ENCODE measurements around the gene MRPL27. TPM values are rescaled to one million over a fixed set of nuclear protein-coding genes. Genes with fewer than 3 reads are reported as not detected.

MRPL27 gene
- total RNA-seq, 1 donor = 54.7 TPM

GRCh38 chr17:50319306-50320004 lies 53.5 kb downstream of the MRPL27 start:
- no peak for DNase-seq (ENCODE audit: low read depth in 2 of 3, low spot score in 2 of 3)

DNA sequence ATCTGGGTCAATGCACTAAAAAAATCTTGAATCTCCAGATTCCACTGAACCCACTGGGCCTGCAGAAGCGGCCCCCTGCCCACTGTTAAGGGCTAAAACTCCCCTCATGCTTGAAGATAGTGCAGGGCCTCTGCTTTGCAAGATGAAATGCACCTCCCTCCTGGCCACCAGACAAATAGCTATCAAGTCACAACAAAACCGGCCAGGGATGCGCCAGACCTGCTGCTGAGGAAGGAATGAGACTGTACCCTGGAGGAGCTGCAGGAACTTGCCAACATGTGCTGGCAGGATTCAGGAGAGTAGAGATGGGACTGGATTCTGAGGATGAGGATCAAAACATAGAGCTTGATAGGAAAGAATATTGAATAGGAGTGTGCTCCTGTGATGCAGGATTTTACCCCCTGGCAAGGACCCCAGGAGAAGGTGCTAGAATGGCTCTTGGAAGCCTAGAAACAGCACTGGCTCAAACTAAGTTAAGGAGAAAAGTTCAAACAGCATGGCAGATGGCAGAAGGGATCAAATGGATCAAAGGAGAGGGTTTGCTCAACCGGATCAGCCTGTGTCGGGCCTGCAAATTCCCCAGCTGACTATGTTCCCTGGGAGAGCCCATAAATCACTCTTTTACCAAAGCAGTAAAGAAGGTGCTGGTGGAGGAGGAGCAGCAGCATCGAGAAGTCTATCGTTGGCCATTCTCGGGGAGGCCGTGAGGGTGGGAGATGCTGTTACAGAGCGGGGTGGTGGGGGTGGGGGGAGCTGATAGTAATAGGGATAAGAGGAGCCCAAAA lies 54.3 kb downstream of the MRPL27 start:
- no peak for DNase-seq (ENCODE audit: low read depth in 2 of 3, low spot score in 2 of 3)

Small RNA genes lying within 50 kb of the gene (small RNA-seq; reads per million reads assigned to genes)
- gene RF00019 = not detected

Other genes starting within 250 kb of the MRPL27 start
- gene SAMD14, start 243.0 kb downstream of the MRPL27 start, total RNA-seq = 1.1 TPM
- gene PPP1R9B, start 222.5 kb downstream of the MRPL27 start, total RNA-seq = 42.5 TPM
- not detected for gene SGCA, start 207.2 kb downstream of the MRPL27 start, total RNA-seq
- 0.54 TPM for gene COL1A1, start 171.6 kb downstream of the MRPL27 start, total RNA-seq
- gene TMEM92, start 98.7 kb downstream of the MRPL27 start, total RNA-seq = 0.27 TPM
- 33.7 TPM for gene XYLT2, start 27.1 kb downstream of the MRPL27 start, total RNA-seq
- gene EME1, start within 50 bp of the MRPL27 start, total RNA-seq = 1.3 TPM
- gene LRRC59, start 24.3 kb upstream of the MRPL27 start, total RNA-seq = 59.8 TPM
- 35.8 TPM for gene ACSF2, start 53.0 kb upstream of the MRPL27 start, total RNA-seq
- under 0.01 TPM for gene CHAD, start 95.7 kb upstream of the MRPL27 start, total RNA-seq
- 31.0 TPM for gene RSAD1, start 105.7 kb upstream of the MRPL27 start, total RNA-seq
- 5.4 TPM for gene MYCBPAP, start 135.3 kb upstream of the MRPL27 start, total RNA-seq
- gene EPN3, start 159.6 kb upstream of the MRPL27 start, total RNA-seq = under 0.01 TPM
- gene SPATA20, start 174.0 kb upstream of the MRPL27 start, total RNA-seq = 50.9 TPM
- under 0.01 TPM for gene CACNA1G, start 187.5 kb upstream of the MRPL27 start, total RNA-seq